ENCODE data around the gene CTBP1. TPM values are rescaled to one million over a fixed set of nuclear protein-coding genes. Genes with fewer than 3 reads are reported as not detected.

CTBP1 gene
- total and polyA plus RNA-seq, 9 of the 15 experiments (the other 6 are each of a cell fraction or from before 2014, with no cell fraction given): 14.5 to 162 (median 68.2) TPM

DNA sequence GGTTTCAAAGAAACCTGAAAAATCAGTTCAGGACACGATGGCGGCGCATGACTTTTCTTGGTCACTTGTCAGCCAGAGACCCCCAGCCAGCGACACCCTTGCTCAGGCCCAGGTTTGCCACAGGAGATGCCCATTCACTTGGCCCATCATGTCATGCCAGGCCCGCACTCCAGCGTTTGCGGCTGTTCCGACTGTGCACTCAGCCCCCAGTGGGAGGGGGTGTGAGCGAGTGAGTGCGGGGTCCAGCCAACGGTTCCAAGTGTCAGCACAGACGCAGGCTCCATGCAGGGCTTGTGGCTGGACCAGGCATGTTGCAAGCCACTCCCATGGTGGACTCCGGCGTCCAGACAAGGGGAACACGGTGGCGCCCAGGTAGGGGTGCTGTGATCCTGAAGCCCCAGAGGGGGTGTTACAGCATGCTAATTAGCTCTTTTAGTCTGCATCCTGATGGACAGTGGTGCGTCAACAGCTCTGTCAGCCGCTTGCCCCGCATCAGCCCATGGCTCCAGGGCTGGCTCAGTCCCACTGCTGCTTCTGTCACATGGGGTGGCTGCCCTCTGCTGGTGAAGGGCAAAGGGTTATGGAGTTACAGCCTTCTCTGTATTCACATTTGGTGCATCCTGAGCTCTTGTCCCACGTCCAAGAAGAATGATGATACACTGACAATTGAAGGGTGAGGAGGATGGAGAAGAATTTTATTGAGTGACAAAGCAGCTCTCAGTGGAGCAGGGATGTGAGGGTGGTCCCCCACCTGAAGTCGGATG is 37.0 kb upstream of the CTBP1 start (continued):
- TF ChIP-seq REST (IDR thresholded peaks at IDR 0.05; ENCODE audit: borderline replicate concordance): 0 out of 2 replicates have a peak, but pooled peaks have one; percentile 10
- no peak for TF ChIP-seq REST (CRISPR knock-in tag; IDR thresholded peaks at IDR 0.05; ENCODE audit: low read depth)
- TF ChIP-seq POU5F1 (IDR thresholded peaks at IDR 0.05; ENCODE audit: borderline replicate concordance, low read depth, low read length, partially characterized antibody): no peak
- TF ChIP-seq, protein P1, sequence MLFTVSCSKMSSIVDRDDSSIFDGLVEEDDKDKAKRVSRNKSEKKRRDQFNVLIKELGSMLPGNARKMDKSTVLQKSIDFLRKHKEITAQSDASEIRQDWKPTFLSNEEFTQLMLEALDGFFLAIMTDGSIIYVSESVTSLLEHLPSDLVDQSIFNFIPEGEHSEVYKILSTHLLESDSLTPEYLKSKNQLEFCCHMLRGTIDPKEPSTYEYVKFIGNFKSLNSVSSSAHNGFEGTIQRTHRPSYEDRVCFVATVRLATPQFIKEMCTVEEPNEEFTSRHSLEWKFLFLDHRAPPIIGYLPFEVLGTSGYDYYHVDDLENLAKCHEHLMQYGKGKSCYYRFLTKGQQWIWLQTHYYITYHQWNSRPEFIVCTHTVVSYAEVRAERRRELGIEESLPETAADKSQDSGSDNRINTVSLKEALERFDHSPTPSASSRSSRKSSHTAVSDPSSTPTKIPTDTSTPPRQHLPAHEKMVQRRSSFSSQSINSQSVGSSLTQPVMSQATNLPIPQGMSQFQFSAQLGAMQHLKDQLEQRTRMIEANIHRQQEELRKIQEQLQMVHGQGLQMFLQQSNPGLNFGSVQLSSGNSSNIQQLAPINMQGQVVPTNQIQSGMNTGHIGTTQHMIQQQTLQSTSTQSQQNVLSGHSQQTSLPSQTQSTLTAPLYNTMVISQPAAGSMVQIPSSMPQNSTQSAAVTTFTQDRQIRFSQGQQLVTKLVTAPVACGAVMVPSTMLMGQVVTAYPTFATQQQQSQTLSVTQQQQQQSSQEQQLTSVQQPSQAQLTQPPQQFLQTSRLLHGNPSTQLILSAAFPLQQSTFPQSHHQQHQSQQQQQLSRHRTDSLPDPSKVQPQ (CRISPR knock-in tag; IDR thresholded peaks at IDR 0.05; ENCODE audit: borderline replicate concordance): no peak
- TF ChIP-seq ETV6 (IDR thresholded peaks at IDR 0.05; ENCODE audit: borderline replicate concordance in 1 of 2, low read depth in 2 of 2, low read length in 1 of 2): no peak
- TF ChIP-seq ETV6 (CRISPR knock-in tag; IDR thresholded peaks at IDR 0.05; ENCODE audit: borderline replicate concordance): no peak
- no peak for TF ChIP-seq SRF (CRISPR knock-in tag; IDR thresholded peaks at IDR 0.05)
- no peak for TF ChIP-seq TBP (optimal IDR thresholded peaks at IDR 0.05; ENCODE audit: low read depth, low read length)
- no peak for TF ChIP-seq KDM1A (IDR thresholded peaks at IDR 0.05)
- no peak for TF ChIP-seq ATF7 (IDR thresholded peaks at IDR 0.05)

Measured in K562 (cell line).